NCI-H2196 (cell line): ENCODE results near the gene OR2H2.

ENCODE experiments used
- DNase-seq: peaks from one replicate; lab custom pipeline; 2025; ENCODE audit not compliant: unreplicated experiment; lab: John Stamatoyannopoulos, UW

Gene OR2H2

DNA sequence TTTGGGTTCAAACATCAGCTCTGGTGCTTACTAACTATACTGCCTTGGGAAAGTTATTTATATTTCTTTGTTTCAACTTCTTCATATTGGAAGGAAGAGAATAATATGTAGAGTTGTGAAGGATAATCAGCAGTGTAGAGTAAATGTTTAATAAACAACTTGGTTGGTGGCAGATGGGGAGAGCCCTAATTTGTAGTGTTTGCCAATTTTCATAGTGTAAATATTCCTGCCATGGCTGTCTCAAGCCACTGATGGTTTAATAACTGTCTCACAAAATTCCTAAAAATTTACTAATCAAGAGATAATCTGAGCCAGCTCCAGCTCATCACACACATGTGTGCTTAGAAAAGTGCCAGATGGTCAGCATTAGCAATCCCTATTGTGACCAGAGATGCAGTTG, at the start of gene OR2H2:
OR2H2 (plus strand) TSS at position 301 of the 400 bp plus-strand sequence. CDS start 2,824 bp downstream, outside the sequence.
- DNase-seq, result no peak

GRCh38 chr6:29537714-29538403, 47.1 kb upstream of the OR2H2 start:
- no peak for DNase-seq

- no peak for DNase-seq
These were observed 37.3 kb upstream of the OR2H2 start for GRCh38 chr6:29547573-29547972.

- no peak for DNase-seq
These were observed 32.3 kb upstream of the OR2H2 start for GRCh38 chr6:29552512-29553051.

DNA sequence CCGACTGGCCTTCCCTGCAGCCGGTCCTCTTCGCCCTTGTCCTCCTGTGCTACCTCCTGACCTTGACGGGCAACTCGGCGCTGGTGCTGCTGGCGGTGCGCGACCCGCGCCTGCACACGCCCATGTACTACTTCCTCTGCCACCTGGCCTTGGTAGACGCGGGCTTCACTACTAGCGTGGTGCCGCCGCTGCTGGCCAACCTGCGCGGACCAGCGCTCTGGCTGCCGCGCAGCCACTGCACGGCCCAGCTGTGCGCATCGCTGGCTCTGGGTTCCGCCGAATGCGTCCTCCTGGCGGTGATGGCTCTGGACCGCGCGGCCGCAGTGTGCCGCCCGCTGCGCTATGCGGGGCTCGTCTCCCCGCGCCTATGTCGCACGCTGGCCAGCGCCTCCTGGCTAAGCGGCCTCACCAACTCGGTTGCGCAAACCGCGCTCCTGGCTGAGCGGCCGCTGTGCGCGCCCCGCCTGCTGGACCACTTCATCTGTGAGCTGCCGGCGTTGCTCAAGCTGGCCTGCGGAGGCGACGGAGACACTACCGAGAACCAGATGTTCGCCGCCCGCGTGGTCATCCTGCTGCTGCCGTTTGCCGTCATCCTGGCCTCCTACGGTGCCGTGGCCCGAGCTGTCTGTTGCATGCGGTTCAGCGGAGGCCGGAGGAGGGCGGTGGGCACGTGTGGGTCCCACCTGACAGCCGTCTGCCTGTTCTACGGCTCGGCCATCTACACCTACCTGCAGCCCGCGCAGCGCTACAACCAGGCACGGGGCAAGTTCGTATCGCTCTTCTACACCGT, 31.5 kb upstream of the OR2H2 start:
- DNase-seq, result no peak

DNA sequence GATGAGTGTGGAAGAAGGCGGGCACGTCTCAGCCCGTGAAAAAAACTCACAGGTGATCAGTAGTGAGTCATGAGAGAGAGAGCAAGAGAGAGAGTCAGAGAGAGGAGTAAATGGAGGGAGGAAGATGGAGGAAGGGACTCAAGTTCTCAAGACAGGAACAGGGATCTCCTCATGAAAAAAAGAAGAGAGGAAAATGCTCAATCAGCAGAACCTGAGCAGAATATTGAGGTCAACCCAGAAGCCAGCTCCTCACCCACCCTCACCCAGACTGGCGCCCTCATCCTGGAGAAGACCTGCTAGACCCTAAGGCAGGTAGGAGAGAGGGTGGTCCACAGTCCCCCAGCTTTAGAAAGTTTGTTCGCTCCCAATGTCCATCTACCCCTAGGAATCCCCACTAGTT, 30.2 kb upstream of the OR2H2 start:
- DNase-seq, result no peak

GRCh38 chr6:29557320-29557719, 27.6 kb upstream of the OR2H2 start:
- no peak for DNase-seq

DNA sequence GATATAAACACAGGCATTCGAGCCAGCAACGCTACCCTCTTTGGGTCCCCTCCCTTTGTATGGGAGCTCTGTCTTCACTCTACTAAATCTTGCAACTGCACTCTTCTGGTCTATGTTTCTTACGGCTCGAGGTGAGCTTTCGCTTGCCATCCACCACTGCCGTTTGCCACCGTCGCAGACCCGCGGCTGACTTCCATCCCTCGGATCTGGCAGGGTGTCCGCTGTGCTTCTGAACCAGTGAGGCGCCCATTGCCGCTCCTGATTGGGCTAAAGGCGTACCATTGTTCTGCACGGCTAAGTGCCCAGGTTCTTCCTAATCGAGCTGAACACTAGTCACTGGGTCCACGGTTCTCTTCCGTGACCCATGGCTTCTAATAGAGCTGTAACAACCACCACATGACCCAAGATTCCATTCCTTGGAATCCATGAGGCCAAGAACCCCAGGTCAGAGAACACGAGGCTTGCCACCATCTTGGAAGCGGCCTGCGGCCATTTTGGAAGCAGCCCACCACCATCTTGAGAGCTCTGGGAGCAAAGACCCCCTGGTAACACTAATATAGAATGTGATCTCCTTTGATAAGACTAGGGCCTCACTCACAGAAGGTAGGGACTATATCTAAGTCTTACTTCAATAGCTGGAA, 26.4 kb upstream of the OR2H2 start:
- DNase-seq, result no peak

GRCh38 chr6:29559524-29560287, 25.2 kb upstream of the OR2H2 start, which contains the start of gene UBD:
Gene UBD (minus strand): TSS chr6:29559732. CDS start chr6:29559701, 31 bp downstream.
- no peak for DNase-seq

GRCh38 chr6:29561091-29561490, 23.8 kb upstream of the OR2H2 start:
- no peak for DNase-seq

GRCh38 chr6:29561606-29562181, 23.2 kb upstream of the OR2H2 start:
- DNase-seq, result no peak

- DNase-seq, result no peak
These were observed 21.4 kb upstream of the OR2H2 start for GRCh38 chr6:29563435-29563965.

- no peak for DNase-seq
These were observed 20.0 kb upstream of the OR2H2 start for GRCh38 chr6:29564875-29565274.

DNA sequence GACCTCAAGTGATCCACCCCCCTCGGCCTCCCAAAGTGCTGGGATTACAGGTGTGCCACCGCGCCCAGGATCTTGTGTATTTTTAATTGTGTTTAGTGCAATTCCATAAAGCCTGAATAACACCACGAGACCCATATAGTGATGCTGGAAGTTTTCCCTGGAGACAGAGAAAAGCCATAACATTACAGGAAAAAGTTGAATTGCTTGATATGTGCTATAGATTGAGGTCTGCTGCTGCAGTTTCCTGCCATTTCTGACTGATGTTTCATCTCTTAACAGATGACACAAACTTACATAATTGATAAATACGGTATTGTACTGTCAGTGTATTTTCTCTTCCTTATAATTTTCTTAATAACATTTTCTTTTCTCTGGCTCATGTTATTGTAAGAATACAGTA, 18.1 kb upstream of the OR2H2 start:
- no peak for DNase-seq

- DNase-seq, result no peak
These were observed 17.4 kb upstream of the OR2H2 start for GRCh38 chr6:29567541-29567940.

GRCh38 chr6:29567991-29568390, 16.9 kb upstream of the OR2H2 start:
- DNase-seq, result no peak

DNA sequence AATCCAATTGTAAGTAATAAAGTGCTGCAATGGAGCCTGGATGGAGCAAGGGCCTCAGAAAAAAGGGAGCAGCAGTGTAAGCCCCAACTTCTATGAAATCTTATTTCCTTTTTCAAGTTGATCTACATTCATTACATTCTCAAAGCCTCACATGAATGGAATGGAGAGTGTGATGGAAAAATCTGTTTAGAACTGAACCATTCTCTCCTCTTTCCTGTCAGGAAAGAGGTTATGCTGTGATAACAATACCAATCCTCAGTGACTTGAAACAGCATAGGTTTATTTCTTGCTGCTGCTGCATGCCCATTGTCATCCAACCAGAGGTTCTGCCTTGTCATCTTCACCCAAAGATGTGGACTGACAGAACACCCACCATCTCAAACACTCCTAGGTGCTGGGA, 8.9 kb upstream of the OR2H2 start:
- DNase-seq, result no peak

DNA sequence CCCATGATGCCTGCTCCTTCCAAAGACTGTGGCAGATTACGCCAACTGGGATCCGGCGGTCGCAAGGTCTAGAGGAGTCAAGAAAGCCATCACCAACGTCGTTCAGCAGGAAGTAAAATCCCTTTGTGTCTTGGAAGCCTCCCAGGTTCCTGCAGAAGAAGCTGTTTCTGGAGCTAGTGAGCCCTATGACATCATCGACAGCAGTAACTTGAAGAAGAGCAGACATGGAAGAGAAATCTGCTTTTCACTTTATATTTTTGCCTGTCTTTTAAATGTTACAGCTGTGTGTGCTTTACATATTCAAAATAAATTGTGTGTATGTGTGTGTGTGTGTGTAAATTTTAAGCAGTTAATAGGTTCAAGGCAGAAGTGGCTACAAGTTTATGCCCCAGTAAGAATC, 7.4 kb upstream of the OR2H2 start:
- DNase-seq, result no peak

GRCh38 chr6:29589423-29590048, 4.6 kb downstream of the OR2H2 start:
- DNase-seq, result peak; percentile 51
